CD14-positive monocyte (primary cell): Measurements from ENCODE around the gene CALHM2. TPM values are rescaled to one million over a fixed set of nuclear protein-coding genes. Genes with fewer than 3 reads are reported as not detected.
A peak's percentile ranks its signal among the peaks of the same experiment; 100 is the strongest.

Experiments
- DNase-seq, 3 donors: peaks; one replicate each; pipeline ENCODE4 v3.0.0-alpha.2; 2011 to 2022
- H2AFZ ChIP-seq: 2 replicates; pipeline ENCODE4 v1.6.0; 2012; ENCODE audit warnings: mild to moderate bottlenecking, low read depth, low read length, inconsistent platforms; ENCODE audit not compliant: insufficient read depth, poor library complexity, severe bottlenecking
- H3K27ac ChIP-seq, 2 donors: 1 replicate in 1 of 2; 2 replicates in 1 of 2; pipeline ENCODE4 v1.5.1; 2012 to 2013; ENCODE audit warnings: low read length in 2 of 2, control low read depth in 1 of 2, inconsistent platforms in 1 of 2, low read depth in 1 of 2, mild to moderate bottlenecking in 1 of 2
- H3K27me3 ChIP-seq, 2 donors: one replicate each; pipeline versions ENCODE4 v1.6.0 to v1.6.1; 2011 to 2013; ENCODE audit warnings: low read length in 2 of 2; ENCODE audit not compliant: control insufficient read depth in 2 of 2, insufficient read depth in 2 of 2
- H3K36me3 ChIP-seq, 2 donors: replicated peaks in 1 of 2; 1 replicate in 1 of 2; 2 replicates in 1 of 2; pipeline versions ENCODE4 v1.5.1 to v1.6.1; 2012 to 2013; ENCODE audit warnings: low read length in 2 of 2, control low read depth in 1 of 2, inconsistent platforms in 1 of 2, mild to moderate bottlenecking in 1 of 2; ENCODE audit not compliant: insufficient read depth in 2 of 2, control insufficient read depth in 1 of 2
- H3K4me1 ChIP-seq, 2 donors: 1 replicate in 1 of 2; 2 replicates in 1 of 2; pipeline versions ENCODE4 v1.5.1 to v1.6.1; 2012 to 2013; ENCODE audit warnings: low read length in 2 of 2, control low read depth in 1 of 2, inconsistent platforms in 1 of 2, mild to moderate bottlenecking in 1 of 2, moderate library complexity in 1 of 2; ENCODE audit not compliant: insufficient read depth in 2 of 2, control insufficient read depth in 1 of 2
- H3K4me2 ChIP-seq: replicated peaks from 2 replicates; pipeline ENCODE3; 2012; ENCODE audit warnings: low read length, moderate library complexity, mild to moderate bottlenecking; ENCODE audit not compliant: poor library complexity, severe bottlenecking; ENCODE audit errors: extremely low read depth
- H3K4me3 ChIP-seq, 3 experiments: fragments of 200-600 bp in 1 of 3; sonication (generic) in 1 of 3; replicated peaks in 1 of 3; 1 replicate in 2 of 3; 2 replicates in 1 of 3; pipeline ENCODE4 v1.5.1; 2011 to 2013; ENCODE audit warnings: low read length in 3 of 3, mild to moderate bottlenecking in 3 of 3, control low read depth in 2 of 3, low read depth in 2 of 3, inconsistent platforms in 1 of 3, moderate library complexity in 1 of 3
- H3K79me2 ChIP-seq: 2 replicates; pipeline ENCODE4 v1.6.0; 2012; ENCODE audit warnings: mild to moderate bottlenecking, control low read depth, inconsistent platforms, low read length, moderate library complexity; ENCODE audit not compliant: insufficient read depth
- H3K9ac ChIP-seq: 2 replicates; pipeline ENCODE4 v1.6.0; 2017; ENCODE audit warnings: low read length, mild to moderate bottlenecking; ENCODE audit not compliant: insufficient read depth, poor library complexity, severe bottlenecking
- H3K9me3 ChIP-seq, 2 donors: replicated peaks in 1 of 2; 1 replicate in 1 of 2; 2 replicates in 1 of 2; pipeline versions ENCODE4 v1.5.1 to v1.6.1; 2012 to 2013; ENCODE audit warnings: low read length in 2 of 2, control low read depth in 1 of 2; ENCODE audit not compliant: control insufficient read depth in 1 of 2, insufficient read depth in 1 of 2
- H4K20me1 ChIP-seq: 2 replicates; pipeline ENCODE4 v1.6.0; 2012; ENCODE audit warnings: mild to moderate bottlenecking, low read length, control low read depth, moderate library complexity; ENCODE audit not compliant: insufficient read depth
- H3K27ac Mint-ChIP-seq, 7 donors: one replicate each; pipeline ENCODE4 v1.8.0; 2020; ENCODE audit warnings: mild to moderate bottlenecking in 7 of 7, mixed read lengths in 7 of 7, moderate library complexity in 6 of 7, inconsistent platforms in 2 of 7
- H3K27me3 Mint-ChIP-seq, 3 donors: one replicate each; pipeline ENCODE4 v1.8.0; 2021 to 2022; ENCODE audit warnings: low read depth in 3 of 3, mild to moderate bottlenecking in 3 of 3, mixed read lengths in 3 of 3, moderate library complexity in 3 of 3, inconsistent platforms in 1 of 3
- H3K36me3 Mint-ChIP-seq, 2 donors: one replicate each; pipeline ENCODE4 v1.8.0; 2020; ENCODE audit warnings: mixed read lengths in 2 of 2, inconsistent platforms in 1 of 2, mild to moderate bottlenecking in 1 of 2
- H3K4me1 Mint-ChIP-seq: one replicate; pipeline ENCODE4 v1.8.0; 2020; ENCODE audit warnings: mild to moderate bottlenecking, mixed read lengths
- H3K4me3 Mint-ChIP-seq, 2 donors: one replicate each; pipeline ENCODE4 v1.8.0; 2020; ENCODE audit warnings: mild to moderate bottlenecking in 2 of 2, mixed read lengths in 2 of 2, moderate library complexity in 1 of 2
- H3K9me3 Mint-ChIP-seq, 7 donors: one replicate each; pipeline ENCODE4 v1.8.0; 2020 to 2022; ENCODE audit warnings: mixed read lengths in 7 of 7, mild to moderate bottlenecking in 6 of 7, moderate library complexity in 6 of 7, inconsistent platforms in 2 of 7
- CTCF ChIP-seq: fragments of 200-600 bp; IDR thresholded peaks from one replicate; pipeline ENCODE4 v1.8.0; 2022; ENCODE audit warnings: antibody characterized with exemption, mild to moderate bottlenecking
- WGBS: methylation state at CpG from one replicate; pipeline ENCODE4 v1.1.5; 2013; ENCODE audit warnings: missing lambda C conversion rate; ENCODE audit not compliant: insufficient coverage; 5-methylcytosine and 5-hydroxymethylcytosine counted together
- intact Hi-C, 2 donors: fragments of 100-400 bp; cut with micrococcal nuclease; formaldehyde crosslinking; loops; one replicate each; pipeline versions ENCODE4 v1.15.0 to v1.15.1; 2023
- polyA plus RNA-seq, 3 donors: library from polyadenylated mRNA; depleted of rRNA in 1 of 3; unstranded in 2 of 3; stranded (reverse) in 1 of 3; fragments of 300-500 nt in 2 of 3; fragments of >200 nt in 1 of 3; fragmentation: Illumina TruSeq in 2 of 3; gene quantifications; 1 replicate in 2 of 3; 2 replicates in 1 of 3; pipeline ENCODE4 v1.2.3, GENCODE V29; 2012 to 2021

CALHM2 gene
- polyA plus RNA-seq, 3 donors = 48.4 to 80.7 (median 66.5) TPM

GRCh38 chr10:103481974-103482531, 29.9 kb upstream of the CALHM2 start:
- no peak overlapping the region for H3K27ac Mint-ChIP-seq
- no peak overlapping the region for H3K27ac ChIP-seq
- TF ChIP-seq CTCF = peak; percentile 81
- no peak overlapping the region for H3K4me3 ChIP-seq
- peaks cover 11% of the 10 kb centered on the region for H3K4me1 Mint-ChIP-seq
- no peaks in the 10 kb centered on the region for H3K36me3 Mint-ChIP-seq
- DNase-seq = peak; percentile 65 to 82 (median 76)
- H3K4me2 ChIP-seq = no peak overlapping the region
- 66% methylated on average over 8 of the region's 12 CpGs for WGBS
- no peaks in the 10 kb centered on the region for H3K36me3 ChIP-seq
- no peaks in the 10 kb centered on the region for H3K9me3 ChIP-seq
- no peak overlapping the region for H3K9ac ChIP-seq
- intact Hi-C loops = loop anchor here in 1 of 2 donors (10.0 kb wide), 1 partner anchor 567 kb away; the partner anchor contains the start of gene CNNM2
- peaks cover 0 to 3% (median 2%) of the 10 kb centered on the region in 3 donors for H3K27me3 Mint-ChIP-seq
- peaks cover 0 to 2% (median 0%) of the 10 kb centered on the region in 7 donors for H3K9me3 Mint-ChIP-seq
- no peaks in the 10 kb centered on the region for H3K79me2 ChIP-seq
- no peak overlapping the region for H3K4me3 Mint-ChIP-seq
- H2AFZ ChIP-seq = no peak overlapping the region
- H3K27me3 ChIP-seq = no peaks in the 10 kb centered on the region
- peaks cover 6 to 11% of the 10 kb centered on the region in 2 donors for H3K4me1 ChIP-seq
- H4K20me1 ChIP-seq = no peaks in the 10 kb centered on the region

GRCh38 chr10:103480521-103480920, 28.4 kb upstream of the CALHM2 start:
- H3K9me3 ChIP-seq = no peaks in the 10 kb centered on the region
- peaks cover 0 to 2% (median 0%) of the 10 kb centered on the region in 3 donors for H3K27me3 Mint-ChIP-seq
- peak overlapping the region; percentile 41 for H2AFZ ChIP-seq
- H3K27ac Mint-ChIP-seq = peak overlapping the region in 3 of 7 donors; percentile 10 to 45 (median 38)
- peaks cover 12% of the 10 kb centered on the region for H3K4me1 Mint-ChIP-seq
- H3K4me3 Mint-ChIP-seq = no peak overlapping the region
- no peak for TF ChIP-seq CTCF
- H3K36me3 Mint-ChIP-seq = no peaks in the 10 kb centered on the region
- H3K27me3 ChIP-seq = no peaks in the 10 kb centered on the region
- no peak overlapping the region for H3K9ac ChIP-seq
- H3K79me2 ChIP-seq = no peaks in the 10 kb centered on the region
- no peak overlapping the region for H3K4me3 ChIP-seq
- H3K27ac ChIP-seq = no peak overlapping the region
- no peak overlapping the region for H3K4me2 ChIP-seq
- DNase-seq = no peak
- no peaks in the 10 kb centered on the region for H3K36me3 ChIP-seq
- H4K20me1 ChIP-seq = no peaks in the 10 kb centered on the region
- 78% methylated on average over 3 of the region's 5 CpGs for WGBS
- peaks cover 13 to 22% of the 10 kb centered on the region in 2 donors for H3K4me1 ChIP-seq
- H3K9me3 Mint-ChIP-seq = peaks cover 0 to 2% (median 0%) of the 10 kb centered on the region in 7 donors
- intact Hi-C loops = loop anchor here in 1 of 2 donors (10.0 kb wide), 1 partner anchor 566 kb away; the partner anchor contains the start of gene CNNM2
